NCI-H774 (cell line): ENCODE results near the gene TRHDE.

Experiments
- DNase-seq: peaks from one replicate; lab custom pipeline; 2025; lab: John Stamatoyannopoulos, UW

The TRHDE gene, protein sequence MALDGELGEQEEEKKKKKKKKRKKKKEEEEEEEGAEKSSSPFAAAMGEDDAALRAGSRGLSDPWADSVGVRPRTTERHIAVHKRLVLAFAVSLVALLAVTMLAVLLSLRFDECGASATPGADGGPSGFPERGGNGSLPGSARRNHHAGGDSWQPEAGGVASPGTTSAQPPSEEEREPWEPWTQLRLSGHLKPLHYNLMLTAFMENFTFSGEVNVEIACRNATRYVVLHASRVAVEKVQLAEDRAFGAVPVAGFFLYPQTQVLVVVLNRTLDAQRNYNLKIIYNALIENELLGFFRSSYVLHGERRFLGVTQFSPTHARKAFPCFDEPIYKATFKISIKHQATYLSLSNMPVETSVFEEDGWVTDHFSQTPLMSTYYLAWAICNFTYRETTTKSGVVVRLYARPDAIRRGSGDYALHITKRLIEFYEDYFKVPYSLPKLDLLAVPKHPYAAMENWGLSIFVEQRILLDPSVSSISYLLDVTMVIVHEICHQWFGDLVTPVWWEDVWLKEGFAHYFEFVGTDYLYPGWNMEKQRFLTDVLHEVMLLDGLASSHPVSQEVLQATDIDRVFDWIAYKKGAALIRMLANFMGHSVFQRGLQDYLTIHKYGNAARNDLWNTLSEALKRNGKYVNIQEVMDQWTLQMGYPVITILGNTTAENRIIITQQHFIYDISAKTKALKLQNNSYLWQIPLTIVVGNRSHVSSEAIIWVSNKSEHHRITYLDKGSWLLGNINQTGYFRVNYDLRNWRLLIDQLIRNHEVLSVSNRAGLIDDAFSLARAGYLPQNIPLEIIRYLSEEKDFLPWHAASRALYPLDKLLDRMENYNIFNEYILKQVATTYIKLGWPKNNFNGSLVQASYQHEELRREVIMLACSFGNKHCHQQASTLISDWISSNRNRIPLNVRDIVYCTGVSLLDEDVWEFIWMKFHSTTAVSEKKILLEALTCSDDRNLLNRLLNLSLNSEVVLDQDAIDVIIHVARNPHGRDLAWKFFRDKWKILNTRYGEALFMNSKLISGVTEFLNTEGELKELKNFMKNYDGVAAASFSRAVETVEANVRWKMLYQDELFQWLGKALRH

DNA sequence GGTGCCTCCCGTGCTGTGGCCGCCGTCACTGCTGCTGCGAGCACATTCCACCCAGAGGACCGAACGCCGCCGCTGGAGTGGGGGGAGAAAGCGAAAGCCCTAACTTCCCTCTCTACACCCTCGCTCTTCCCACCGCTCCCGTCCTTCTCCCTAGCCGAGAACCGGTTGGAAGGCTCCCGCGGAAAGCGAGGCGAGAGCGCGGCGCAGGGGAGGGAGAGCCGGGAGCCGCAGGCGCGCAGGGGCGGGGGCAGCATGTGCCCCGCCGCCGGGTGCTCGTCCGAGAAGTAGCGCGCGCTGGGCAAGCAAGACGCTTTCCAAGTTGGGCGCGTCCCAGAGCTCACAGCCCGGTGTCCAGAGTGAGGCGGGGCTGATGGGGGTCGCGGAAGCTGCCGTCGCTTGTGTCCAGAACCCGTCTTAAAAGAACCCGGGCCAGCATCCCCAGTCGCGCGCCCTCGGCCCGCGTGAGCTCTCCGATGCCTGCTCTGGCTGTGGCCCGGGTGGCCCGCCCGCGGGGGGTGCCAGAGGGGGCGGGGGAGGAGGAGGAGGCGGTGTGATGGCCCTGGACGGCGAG, at the start of gene TRHDE:
Gene TRHDE (plus strand): TSS at position 280 of the 571 bp plus-strand sequence. CDS start 274 bp downstream, at position 554.
- peak; percentile 67 for DNase-seq

GRCh38 chr12:72226510-72226909, 45.7 kb upstream of the TRHDE start:
- DNase-seq = no peak

DNA sequence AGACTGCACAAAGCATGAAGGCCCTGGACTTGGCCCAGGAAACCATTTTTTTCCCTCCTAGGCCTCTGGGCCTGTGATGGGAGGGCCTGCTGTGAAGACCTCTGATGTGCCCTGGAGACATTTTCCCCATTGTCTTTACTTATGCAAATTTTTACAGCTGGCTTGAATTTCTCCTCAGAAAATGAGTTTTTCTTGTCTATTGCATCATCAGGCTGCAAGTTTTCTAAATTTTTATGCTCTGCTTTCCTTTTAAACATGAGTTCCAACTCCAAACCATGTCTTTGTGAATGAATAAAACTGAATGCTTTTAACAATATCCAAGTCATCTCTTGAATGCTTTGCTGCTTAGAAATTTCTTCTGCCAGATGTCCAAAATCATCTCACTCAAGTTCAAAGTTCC, 43.7 kb upstream of the TRHDE start:
- DNase-seq = no peak

DNA sequence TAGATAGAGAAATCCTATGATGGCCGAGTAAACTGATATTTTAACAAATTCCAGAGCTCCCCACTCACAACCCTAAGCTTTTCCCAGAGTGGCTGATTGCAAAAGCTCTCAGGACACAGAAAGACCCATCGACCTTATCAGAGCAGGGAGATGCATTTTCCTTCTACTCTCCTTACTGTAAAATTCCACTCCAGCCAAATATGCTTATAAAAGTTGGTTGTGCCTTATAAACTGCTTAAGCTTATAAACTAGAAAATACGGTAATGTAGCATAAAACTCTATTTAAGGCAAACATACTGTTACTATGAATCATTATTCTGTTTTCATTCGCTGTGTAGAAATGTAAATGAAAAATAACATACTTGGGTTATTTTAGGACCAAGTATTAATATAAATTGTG, 41.6 kb upstream of the TRHDE start:
- DNase-seq = no peak

DNA sequence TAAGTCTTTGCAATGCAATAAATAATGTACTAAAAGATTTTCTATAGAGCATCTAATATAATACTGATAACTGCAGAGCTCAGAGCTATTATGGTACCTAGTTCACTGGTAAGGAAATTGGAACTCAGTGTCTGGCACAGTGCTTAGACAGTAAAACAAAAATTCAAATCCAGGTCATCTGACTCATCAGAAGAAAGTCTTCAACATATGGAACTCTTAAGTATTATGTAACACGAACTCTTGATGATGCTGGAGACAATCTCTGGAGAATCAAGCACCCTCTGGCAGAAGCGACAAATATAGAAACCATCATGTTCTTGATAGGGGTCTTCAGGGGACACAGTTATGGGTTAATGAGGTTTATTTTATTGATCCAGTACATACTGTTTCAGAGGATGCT, 37.3 kb upstream of the TRHDE start:
- no peak for DNase-seq

GRCh38 chr12:72236071-72236705, 36.0 kb upstream of the TRHDE start:
- no peak for DNase-seq

DNA sequence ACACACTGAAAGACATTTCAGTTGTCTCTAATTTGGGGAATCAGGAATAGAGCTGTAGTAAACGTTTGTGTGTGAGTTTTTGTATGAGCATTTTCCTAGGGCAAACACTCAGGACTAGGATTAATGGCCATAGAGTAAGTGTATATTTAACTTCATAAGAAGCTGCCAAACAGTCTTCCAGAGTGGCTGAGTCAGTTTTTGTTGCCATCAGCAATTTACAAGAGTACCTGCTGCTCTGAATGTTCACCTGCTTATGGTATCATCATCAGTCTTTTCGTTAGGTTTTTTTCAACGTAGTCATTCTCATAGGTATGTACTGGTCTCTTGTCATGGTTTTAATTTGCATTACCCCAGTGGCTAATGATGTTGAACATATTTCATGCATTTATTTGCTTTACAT, 30.6 kb upstream of the TRHDE start:
- DNase-seq = peak; percentile 33

DNA sequence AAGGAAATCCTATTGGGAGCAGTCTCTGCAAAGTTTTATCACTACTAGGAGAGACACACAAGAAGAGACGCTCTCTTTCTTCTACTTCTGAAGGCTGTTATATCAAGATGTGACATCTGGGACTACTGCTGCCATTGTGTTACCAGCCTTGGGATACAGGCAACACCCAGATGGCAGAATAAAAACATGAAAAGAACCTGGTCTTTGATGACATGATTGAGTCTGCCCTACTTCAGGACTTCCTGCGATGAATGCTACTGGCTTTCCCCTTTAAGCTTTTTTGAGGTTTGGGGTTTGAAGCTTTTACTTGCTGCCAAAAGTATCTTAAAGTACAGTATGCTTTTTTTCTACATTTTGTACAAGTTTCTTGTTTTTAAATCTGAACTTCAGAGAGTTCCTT, 29.2 kb upstream of the TRHDE start:
- DNase-seq = no peak

DNA sequence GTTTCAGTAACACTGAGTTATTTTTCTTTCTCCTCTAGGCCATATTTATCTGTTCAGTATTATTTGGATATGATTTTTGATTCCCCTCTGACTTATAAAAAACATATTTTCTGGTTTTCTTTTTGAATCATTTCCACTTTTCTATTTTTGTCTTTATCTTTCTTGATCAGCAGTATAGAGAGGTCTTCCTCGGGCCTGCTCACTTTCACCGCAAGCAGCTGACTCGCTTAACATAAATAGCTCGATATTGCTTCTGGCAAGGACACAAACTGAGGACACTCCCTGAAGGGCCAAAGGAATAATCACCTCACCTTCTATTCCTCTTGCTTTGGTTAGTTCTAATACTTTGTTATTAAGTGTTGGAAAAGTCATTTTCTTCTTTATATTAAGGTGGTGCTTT, 25.8 kb upstream of the TRHDE start:
- DNase-seq = no peak

GRCh38 chr12:72250346-72250745, 21.8 kb upstream of the TRHDE start:
- DNase-seq = no peak

DNA sequence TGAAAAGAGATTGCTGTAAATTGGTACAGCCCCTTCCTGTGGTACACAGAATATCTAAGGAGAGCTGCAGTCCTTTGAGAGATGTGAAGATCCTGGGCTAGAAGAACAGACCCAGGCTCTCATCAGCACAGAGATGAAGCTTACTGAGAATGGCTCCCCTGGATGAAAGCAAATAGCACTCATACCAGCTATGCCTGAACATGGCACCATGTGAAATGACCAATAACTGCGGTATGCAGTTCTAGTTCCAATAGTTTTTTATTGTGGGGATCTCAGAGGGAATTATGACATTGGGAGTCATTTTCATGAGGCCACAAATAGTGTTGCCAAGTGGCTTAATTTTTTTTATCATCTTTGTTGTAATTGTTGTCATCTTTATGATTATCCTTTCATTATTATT, 15.4 kb upstream of the TRHDE start:
- no peak for DNase-seq

DNA sequence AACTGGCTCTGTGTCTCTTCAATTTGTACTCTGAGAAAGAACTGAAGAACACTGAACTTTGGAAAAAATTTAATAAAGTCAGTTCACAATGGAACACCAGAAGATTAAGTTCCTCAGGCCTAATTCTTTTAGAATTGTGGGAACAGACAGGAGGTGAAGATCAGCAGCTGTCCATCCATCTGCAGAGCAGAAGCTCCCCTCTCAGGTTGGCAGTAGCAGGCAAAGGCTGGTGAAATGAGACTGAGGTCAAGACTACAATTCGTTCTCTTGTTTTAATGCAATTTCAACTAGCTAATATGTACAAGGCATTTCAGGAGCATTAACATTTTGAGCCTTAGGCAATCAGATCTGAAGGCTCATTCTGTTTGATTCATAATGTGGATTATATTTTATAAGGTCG, 10.3 kb upstream of the TRHDE start:
- no peak for DNase-seq

DNA sequence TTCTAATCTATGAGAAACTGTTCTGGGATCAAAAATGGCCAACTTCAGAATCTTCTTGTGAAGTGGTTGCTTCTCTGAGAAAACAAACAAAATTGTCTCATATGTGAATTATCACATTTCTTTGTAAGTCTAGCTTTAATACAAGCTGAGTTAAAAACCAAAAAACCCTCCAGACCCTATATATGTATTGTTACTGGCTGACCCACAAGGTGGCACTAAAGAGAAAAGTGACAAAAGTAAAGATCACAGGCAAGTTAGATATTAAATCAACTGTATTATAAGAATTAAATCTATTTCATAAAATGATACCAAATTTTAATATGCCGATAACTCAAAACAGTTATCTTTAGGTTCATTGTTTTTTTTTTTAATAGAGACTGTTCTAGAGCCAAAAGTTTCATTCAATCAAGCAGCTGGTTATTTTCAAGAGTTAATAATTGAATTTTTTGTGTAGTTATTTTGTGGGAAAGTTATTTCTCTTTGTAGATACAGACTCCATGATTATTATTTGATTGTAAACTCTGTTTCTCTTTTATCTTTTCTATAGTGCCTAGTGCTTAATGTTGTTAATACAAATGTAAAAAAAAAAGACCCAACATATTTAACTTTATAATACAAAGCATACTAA, 7.5 kb upstream of the TRHDE start:
- no peak for DNase-seq

- no peak for DNase-seq
Measured at GRCh38 chr12:72267974-72268373, 4.2 kb upstream of the TRHDE start.

GRCh38 chr12:72268386-72268785, 3.8 kb upstream of the TRHDE start:
- no peak for DNase-seq

- DNase-seq = no peak
Measured at GRCh38 chr12:72269491-72269890, 2.7 kb upstream of the TRHDE start.

DNA sequence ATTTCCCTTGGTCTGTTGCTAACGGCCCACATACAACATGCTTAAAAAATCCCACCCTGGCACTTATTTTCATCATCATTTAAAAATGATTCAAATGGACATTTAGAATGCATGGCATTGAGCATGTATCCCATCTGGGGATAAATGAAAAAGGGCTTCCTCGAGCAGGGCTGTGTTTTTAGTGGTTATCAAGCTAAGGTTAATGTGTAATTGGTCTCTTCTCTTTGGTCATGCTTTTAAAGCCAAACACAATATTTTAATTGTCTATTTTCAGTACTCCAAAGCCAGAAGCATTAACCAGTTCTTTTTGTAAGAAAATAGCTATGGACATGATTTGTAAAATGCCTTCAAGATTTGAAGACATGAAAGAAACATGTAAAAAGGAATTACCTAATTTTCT, 1.9 kb upstream of the TRHDE start:
- no peak for DNase-seq

GRCh38 chr12:72270961-72271360, 1.2 kb upstream of the TRHDE start:
- no peak for DNase-seq

DNA sequence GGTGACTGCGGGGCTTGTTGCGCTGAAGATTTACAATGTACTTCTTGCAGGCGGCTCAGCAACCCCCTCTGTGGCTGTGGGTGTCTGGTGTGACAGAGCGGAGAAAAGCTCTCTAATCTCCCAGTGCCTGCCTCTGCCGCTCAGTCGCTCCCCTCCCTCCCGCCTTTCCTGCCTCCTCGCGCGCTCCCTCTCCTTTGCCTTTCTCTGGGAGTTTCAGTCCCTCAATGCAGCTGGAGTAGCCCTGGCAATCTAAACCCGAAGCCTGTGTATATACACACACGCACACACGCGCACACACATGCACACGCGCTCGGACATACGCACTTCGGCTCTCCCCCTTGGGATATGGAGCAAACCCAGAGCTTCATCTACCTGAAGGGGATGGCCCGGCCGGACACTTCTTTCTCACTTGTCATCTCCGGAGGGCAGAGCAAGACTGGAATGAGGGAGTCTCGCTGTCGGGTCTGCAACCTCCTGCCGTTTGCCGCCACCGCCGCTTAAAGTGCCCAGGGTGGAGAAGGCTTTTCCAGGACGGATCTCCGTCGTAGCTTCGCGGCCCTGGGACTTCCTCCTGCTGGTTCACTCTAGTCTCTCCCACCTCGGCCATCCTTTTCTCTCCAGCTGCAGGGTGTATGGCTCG, 599 bp upstream of the TRHDE start:
- peak; percentile 36 for DNase-seq

- DNase-seq = no peak
Measured at GRCh38 chr12:72272731-72273498, 745 bp downstream of the TRHDE start.
